HG03342 (cell line): ENCODE measurements around the gene PPP6R3.

ENCODE experiments used
- ATAC-seq: cut with Tn5 transposase; IDR thresholded peaks from one replicate; pipeline ENCODE4 v1.9.1; 2021; ENCODE audit warnings: mild to moderate bottlenecking, moderate library complexity; ENCODE audit not compliant: unreplicated experiment

The PPP6R3 gene

GRCh38 chr11:68481579-68482240, 21.2 kb downstream of the PPP6R3 start:
- no peak for ATAC-seq

- ATAC-seq = no peak
Measured at GRCh38 chr11:68488623-68489022, 28.1 kb downstream of the PPP6R3 start.

GRCh38 chr11:68495220-68495729, 34.7 kb downstream of the PPP6R3 start:
- no peak for ATAC-seq

GRCh38 chr11:68495872-68496271, 35.3 kb downstream of the PPP6R3 start:
- no peak for ATAC-seq

GRCh38 chr11:68497761-68498160, 37.2 kb downstream of the PPP6R3 start:
- ATAC-seq = no peak

GRCh38 chr11:68498321-68498720, 37.8 kb downstream of the PPP6R3 start:
- no peak for ATAC-seq

GRCh38 chr11:68498903-68499883, 38.6 kb downstream of the PPP6R3 start:
- no peak for ATAC-seq

GRCh38 chr11:68500206-68500605, 39.7 kb downstream of the PPP6R3 start:
- no peak for ATAC-seq

GRCh38 chr11:68501813-68502212, 41.3 kb downstream of the PPP6R3 start:
- ATAC-seq = no peak

GRCh38 chr11:68503251-68503687, 42.7 kb downstream of the PPP6R3 start:
- no peak for ATAC-seq

GRCh38 chr11:68503792-68504191, 43.2 kb downstream of the PPP6R3 start:
- no peak for ATAC-seq

GRCh38 chr11:68504432-68505066, 44.0 kb downstream of the PPP6R3 start:
- ATAC-seq = no peak

- ATAC-seq = no peak
Measured at GRCh38 chr11:68505596-68505995, 45.0 kb downstream of the PPP6R3 start.

GRCh38 chr11:68506908-68507307, 46.4 kb downstream of the PPP6R3 start:
- ATAC-seq = no peak

- ATAC-seq = no peak
Measured at GRCh38 chr11:68508425-68508824, 47.9 kb downstream of the PPP6R3 start.

- no peak for ATAC-seq
Measured at GRCh38 chr11:68509066-68509465, 48.5 kb downstream of the PPP6R3 start.

GRCh38 chr11:68513930-68514487, 53.5 kb downstream of the PPP6R3 start:
- no peak for ATAC-seq

- ATAC-seq = no peak
Measured at GRCh38 chr11:68517121-68517741, 56.7 kb downstream of the PPP6R3 start.

- no peak for ATAC-seq
Measured at GRCh38 chr11:68518191-68518590, 57.6 kb downstream of the PPP6R3 start.

GRCh38 chr11:68521969-68522652, 61.6 kb downstream of the PPP6R3 start:
- no peak for ATAC-seq
